DND-41 (cell line): ENCODE results near the gene ATAD3B.

ENCODE experiments used
- CTCF ChIP-seq: IDR thresholded peaks from 2 replicates; pipeline ENCODE4 v1.5.1; 2012; ENCODE audit warnings: borderline replicate concordance, low read length, moderate library complexity, mild to moderate bottlenecking; ENCODE audit not compliant: poor library complexity, severe bottlenecking; ENCODE audit errors: extremely low read depth
- EZH2 ChIP-seq: IDR thresholded peaks from 3 replicates; pipeline ENCODE4 v1.6.1; 2012; ENCODE audit warnings: borderline replicate concordance, low read depth, mild to moderate bottlenecking, moderate library complexity, low read length, inconsistent platforms; ENCODE audit not compliant: severe bottlenecking

- TF ChIP-seq CTCF (no peak), EZH2 (no peak)
Measured at GRCh38 chr1:1427106-1427819, 44.3 kb upstream of the ATAD3B start.
